GM12801 (cell line): ENCODE data around the gene ZNF649.

ENCODE experiments used
- TF ChIP-seq, protein P1 (sequence below): IDR thresholded peaks from one replicate; pipeline ENCODE4 v1.5.1; 2011; ENCODE audit warnings: control low read depth; ENCODE audit not compliant: insufficient read length; ENCODE audit errors: extremely low read depth

ZNF649 gene

DNA sequence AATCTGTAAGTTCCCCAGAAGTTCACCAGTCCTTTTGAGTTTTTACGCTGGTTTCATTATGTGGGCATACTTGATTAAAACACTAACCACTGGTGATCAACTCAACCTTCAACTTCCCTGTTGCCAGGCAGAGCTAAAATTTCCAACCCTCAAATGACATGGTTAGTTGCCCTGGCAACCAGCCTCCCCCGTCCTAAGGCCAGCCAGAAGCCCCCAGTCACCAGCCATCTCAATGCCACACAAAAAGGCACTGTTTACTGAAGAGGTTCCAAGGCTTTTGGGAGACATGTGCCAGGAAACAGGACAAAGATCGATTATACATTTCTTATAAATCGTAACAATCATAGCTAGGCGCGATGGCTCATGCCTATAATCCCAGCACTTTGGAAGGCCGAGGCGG is 1.6 kb downstream of the ZNF649 start:
- TF ChIP-seq, protein P1, sequence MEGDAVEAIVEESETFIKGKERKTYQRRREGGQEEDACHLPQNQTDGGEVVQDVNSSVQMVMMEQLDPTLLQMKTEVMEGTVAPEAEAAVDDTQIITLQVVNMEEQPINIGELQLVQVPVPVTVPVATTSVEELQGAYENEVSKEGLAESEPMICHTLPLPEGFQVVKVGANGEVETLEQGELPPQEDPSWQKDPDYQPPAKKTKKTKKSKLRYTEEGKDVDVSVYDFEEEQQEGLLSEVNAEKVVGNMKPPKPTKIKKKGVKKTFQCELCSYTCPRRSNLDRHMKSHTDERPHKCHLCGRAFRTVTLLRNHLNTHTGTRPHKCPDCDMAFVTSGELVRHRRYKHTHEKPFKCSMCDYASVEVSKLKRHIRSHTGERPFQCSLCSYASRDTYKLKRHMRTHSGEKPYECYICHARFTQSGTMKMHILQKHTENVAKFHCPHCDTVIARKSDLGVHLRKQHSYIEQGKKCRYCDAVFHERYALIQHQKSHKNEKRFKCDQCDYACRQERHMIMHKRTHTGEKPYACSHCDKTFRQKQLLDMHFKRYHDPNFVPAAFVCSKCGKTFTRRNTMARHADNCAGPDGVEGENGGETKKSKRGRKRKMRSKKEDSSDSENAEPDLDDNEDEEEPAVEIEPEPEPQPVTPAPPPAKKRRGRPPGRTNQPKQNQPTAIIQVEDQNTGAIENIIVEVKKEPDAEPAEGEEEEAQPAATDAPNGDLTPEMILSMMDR = no peak

DNA sequence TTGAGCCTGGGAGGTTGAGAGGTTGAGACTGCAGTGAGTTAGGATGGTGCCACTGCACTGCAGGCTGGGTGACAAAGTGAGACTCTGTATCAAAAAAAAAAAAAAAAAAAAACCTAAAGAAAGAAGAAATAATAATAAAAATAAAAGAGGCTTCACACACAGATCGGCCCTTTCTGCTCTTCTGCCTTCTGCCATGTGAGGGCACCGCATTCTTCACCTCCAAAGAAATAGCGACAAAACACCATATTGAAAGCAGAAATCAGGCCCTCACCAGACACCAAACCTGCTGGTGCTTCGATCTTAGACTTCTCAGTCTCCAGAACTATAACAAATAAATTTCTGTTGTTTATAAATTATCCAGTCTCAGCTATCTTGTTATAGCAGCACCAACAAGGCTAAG is 3.0 kb downstream of the ZNF649 start:
- TF ChIP-seq, protein P1 = no peak

DNA sequence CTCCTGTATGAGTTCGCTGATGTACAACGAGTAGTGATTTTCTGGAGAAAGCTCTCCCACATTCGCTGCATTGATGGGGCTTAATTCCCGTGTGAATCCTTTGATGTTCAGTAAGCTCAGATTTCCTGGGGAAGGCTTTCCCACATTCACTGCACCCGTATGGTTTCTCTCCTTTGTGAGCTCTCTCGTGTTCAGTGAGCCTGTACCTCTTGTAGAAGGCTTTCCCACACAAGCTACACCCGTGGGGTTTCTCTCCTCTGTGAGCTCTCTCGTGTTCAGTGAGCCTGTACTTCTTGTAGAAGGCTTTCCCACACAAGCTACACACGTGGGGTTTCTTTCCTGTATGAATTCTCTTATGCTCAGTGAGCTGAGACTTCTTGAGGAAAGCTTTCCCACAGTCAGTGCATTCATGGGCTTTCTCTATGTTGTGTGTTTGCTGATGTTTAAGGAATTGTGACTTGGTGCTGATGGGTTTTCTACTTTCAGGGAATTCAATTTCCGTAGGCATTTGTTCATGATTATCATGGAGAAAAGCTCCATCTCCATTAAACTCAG is 13.5 kb downstream of the ZNF649 start:
- TF ChIP-seq, protein P1 = no peak

DNA sequence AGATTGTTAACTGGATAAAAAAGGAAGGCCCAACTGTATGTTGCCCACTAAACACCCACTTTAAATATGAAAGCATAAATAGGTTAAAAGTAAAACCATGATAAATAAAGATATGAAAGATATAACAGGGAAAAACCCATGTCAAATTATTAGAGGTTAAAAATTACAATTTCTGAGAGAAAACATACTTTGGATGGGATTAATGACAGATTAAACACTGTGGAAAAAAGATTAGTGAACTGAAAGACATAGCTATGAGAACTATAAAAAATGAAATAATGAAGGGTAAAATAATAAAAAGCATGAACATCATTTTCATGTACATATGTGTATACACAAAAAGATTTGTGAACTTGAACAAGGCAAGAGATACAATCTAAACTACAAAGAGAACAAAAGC is 14.9 kb downstream of the ZNF649 start:
- TF ChIP-seq, protein P1 = no peak

DNA sequence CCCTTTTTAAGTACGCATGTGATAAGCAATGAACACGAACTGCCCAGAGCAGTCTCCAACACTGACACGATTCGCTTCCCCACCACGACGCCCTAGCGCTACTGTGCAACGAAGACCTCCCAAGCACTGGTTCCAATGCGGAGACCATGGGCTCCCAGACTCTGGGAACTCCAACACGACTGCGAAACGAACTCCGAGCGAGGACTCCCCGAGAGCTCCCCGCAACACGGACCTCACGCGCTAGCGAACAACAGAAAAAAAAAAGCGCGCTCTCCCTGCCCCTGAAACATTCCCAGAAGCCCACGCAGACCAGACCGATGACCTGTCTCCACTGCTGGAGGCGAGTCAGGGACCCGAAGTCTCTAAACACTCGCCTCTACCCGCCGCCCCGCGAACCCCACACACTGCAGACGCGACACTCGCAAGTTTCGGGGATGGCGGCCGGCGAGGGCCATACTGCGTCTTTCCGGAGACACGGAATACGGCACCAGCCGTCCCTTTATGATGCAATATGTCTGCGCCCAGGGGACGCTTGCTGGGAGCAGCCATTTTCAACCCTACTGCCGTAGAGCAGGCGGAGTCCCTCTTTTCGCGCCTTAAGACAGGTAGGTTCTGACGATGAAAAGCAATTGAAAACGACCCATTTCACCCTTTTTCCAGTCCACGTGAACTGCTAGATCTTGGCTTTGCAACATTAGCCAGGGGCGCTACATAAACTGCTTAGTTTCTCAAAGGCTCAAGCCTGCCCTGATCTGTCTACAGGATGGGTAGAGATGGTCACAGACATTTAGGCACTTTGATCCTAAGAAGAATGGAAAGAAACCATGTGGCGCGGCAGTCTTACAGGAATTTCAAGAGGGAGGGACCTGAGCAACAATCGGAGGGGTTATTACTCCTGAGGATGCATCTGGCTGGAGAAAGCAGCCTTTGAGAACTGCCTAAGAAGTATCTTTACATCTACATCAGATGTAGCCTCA is 17.0 kb downstream of the ZNF649 start, which contains the start of gene ZNF577:
ZNF577 (minus strand) TSS at position 430 of the 977 bp plus-strand sequence. CDS start 7,569 bp downstream, outside the sequence.
- TF ChIP-seq, protein P1 = no peak

DNA sequence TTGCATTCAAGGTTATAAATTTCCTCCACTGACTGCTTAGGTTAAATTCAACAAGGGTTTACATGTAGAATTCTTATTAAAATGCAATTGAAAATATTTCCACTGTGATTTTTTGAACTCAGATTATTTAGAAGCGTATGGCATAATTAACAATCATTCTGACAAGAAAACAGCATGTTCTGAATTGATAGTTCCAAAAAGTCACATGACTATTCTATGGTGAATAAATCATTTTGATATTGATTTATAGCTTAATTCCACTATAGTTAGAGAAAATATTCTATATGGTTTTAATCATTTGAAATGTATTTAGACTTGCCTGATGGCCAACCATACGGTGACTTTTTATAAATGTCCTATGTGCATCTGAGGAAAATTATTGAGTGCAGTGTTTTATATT is 20.1 kb downstream of the ZNF649 start:
- TF ChIP-seq, protein P1 = no peak

DNA sequence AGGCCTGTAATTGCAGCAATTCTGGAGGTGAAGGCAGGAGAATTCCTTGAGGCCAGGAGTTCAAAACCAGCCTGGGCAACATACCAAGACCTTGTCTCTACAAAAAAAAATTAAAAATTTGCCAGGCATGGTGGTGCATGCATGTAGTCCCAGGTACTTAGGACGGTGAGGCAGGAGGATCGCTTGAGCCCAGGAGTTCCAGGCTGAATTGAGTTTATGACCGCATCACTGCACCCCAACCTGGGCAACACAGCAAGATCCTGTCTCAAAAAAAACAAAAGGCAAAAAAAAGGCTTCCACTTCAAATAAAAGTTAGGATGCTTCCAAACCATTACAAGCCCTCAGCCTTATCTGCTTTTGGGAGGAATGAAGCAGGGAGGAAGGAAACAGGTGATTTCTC is 22.3 kb downstream of the ZNF649 start:
- TF ChIP-seq, protein P1 = no peak
